B cell (primary cell): ENCODE data around the gene BCL10. TPM values are rescaled to one million over a fixed set of nuclear protein-coding genes. Genes with fewer than 3 reads are reported as not detected.

Experiments
- ATAC-seq: fragments of 200-7000 bp; cut with Tn5 transposase; one replicate; pipeline ENCODE4 v1.10.0; 2021; ENCODE audit warnings: low read depth, mild to moderate bottlenecking, moderate number of reproducible peaks, moderate library complexity
- CTCF ChIA-PET: fragments of 350-600 bp; sonication (Branson Sonifier 250); formaldehyde crosslinking; loops from one replicate; lab custom pipeline; 2021; ENCODE audit warnings: antibody characterized with exemption, inconsistent platforms; lab: Charles Lee
- POLR2A ChIA-PET: fragments of 350-600 bp; sonication (Branson Sonifier 250); formaldehyde crosslinking; loops from one replicate; lab custom pipeline; 2021; ENCODE audit warnings: antibody characterized with exemption; lab: Charles Lee
- DNase-seq: peaks from one replicate; pipeline ENCODE4 v3.0.0; 2013
- H2AFZ ChIP-seq: 2 replicates; pipeline ENCODE4 v1.6.1; 2012; ENCODE audit warnings: mild to moderate bottlenecking, low read depth, low read length; ENCODE audit not compliant: insufficient read depth, poor library complexity, severe bottlenecking
- H3K27ac ChIP-seq, 2 donors: 1 replicate in 1 of 2; 2 replicates in 1 of 2; pipeline ENCODE4 v1.5.1; 2012 to 2013; ENCODE audit warnings: low read length in 2 of 2, mild to moderate bottlenecking in 2 of 2, moderate library complexity in 1 of 2
- H3K27me3 ChIP-seq, 4 experiments: fragments of 200-600 bp in 1 of 4; sonication (generic) in 1 of 4; replicated peaks in 1 of 4; 1 replicate in 2 of 4; 2 replicates in 2 of 4; pipeline versions ENCODE4 v1.6.1 to v1.7.0; 2013 to 2016; ENCODE audit warnings: low read length in 3 of 4, mild to moderate bottlenecking in 2 of 4, mixed read lengths in 1 of 4, moderate library complexity in 1 of 4; ENCODE audit not compliant: insufficient read depth in 4 of 4, control insufficient read depth in 3 of 4; ENCODE audit errors: control extremely low read depth in 1 of 4
- H3K36me3 ChIP-seq, 2 experiments: replicated peaks in 1 of 2; 1 replicate in 1 of 2; 2 replicates in 1 of 2; pipeline versions ENCODE4 v1.6.1 to v1.7.1; 2013; ENCODE audit warnings: low read length in 1 of 2; ENCODE audit not compliant: insufficient read depth in 2 of 2, control insufficient read depth in 1 of 2; ENCODE audit errors: control extremely low read depth in 1 of 2, extremely low read depth in 1 of 2
- H3K4me1 ChIP-seq, 2 donors: fragments of 200-600 bp in 1 of 2; sonication (generic) in 1 of 2; 1 replicate in 1 of 2; 2 replicates in 1 of 2; pipeline versions ENCODE4 v1.5.1 to v1.6.1; 2013 to 2017; ENCODE audit warnings: low read length in 2 of 2; ENCODE audit not compliant: control insufficient read depth in 2 of 2, insufficient read depth in 2 of 2
- H3K4me2 ChIP-seq: replicated peaks from 2 replicates; pipeline ENCODE3; 2012; ENCODE audit warnings: mild to moderate bottlenecking, low read depth, low read length; ENCODE audit not compliant: poor library complexity, severe bottlenecking
- H3K4me3 ChIP-seq, 5 experiments: fragments of 200-600 bp in 1 of 5; sonication (generic) in 1 of 5; 1 replicate in 3 of 5; 2 replicates in 2 of 5; pipeline versions ENCODE4 v1.5.1 to v1.7.0; 2011 to 2016; ENCODE audit warnings: low read length in 4 of 5, mild to moderate bottlenecking in 4 of 5, low read depth in 2 of 5, control low read depth in 1 of 5, moderate library complexity in 1 of 5; ENCODE audit not compliant: insufficient read depth in 1 of 5; ENCODE audit errors: control extremely low read depth in 1 of 5, extremely low read depth in 1 of 5
- H3K79me2 ChIP-seq: fragments of 200-600 bp; sonication (generic); one replicate; pipeline ENCODE4 v1.6.0; 2016; ENCODE audit warnings: low read length; ENCODE audit not compliant: control insufficient read depth, insufficient read depth
- H3K9ac ChIP-seq: fragments of 200-600 bp; sonication (generic); 2 replicates; pipeline ENCODE4 v1.6.1; 2017; ENCODE audit warnings: mild to moderate bottlenecking, low read length, moderate library complexity
- H3K9me3 ChIP-seq, 3 donors: one replicate each; pipeline versions ENCODE4 v1.6.1 to v1.7.1; 2013; ENCODE audit warnings: low read length in 2 of 3; ENCODE audit not compliant: control insufficient read depth in 2 of 3, insufficient read depth in 1 of 3; ENCODE audit errors: control extremely low read depth in 1 of 3
- H4K20me1 ChIP-seq: 2 replicates; pipeline ENCODE4 v1.6.0; 2012; ENCODE audit warnings: mild to moderate bottlenecking, low read length; ENCODE audit not compliant: insufficient read depth, control insufficient read depth, poor library complexity, severe bottlenecking
- H3K27ac Mint-ChIP-seq: one replicate; pipeline ENCODE4 v1.8.0; 2021; ENCODE audit warnings: mixed read lengths
- H3K27me3 Mint-ChIP-seq: one replicate; pipeline ENCODE4 v1.8.0; 2021; ENCODE audit warnings: mixed read lengths
- H3K4me1 Mint-ChIP-seq: one replicate; pipeline ENCODE4 v1.8.0; 2021; ENCODE audit warnings: mixed read lengths
- H3K4me3 Mint-ChIP-seq: one replicate; pipeline ENCODE4 v1.8.0; 2021; ENCODE audit warnings: mixed read lengths
- H3K9me3 Mint-ChIP-seq: one replicate; pipeline ENCODE4 v1.8.0; 2022; ENCODE audit warnings: mixed read lengths; ENCODE audit not compliant: insufficient read depth
- EZH2 ChIP-seq: IDR thresholded peaks from 2 replicates; pipeline ENCODE4 v1.6.1; 2012; ENCODE audit warnings: borderline replicate concordance, low read depth, mild to moderate bottlenecking, moderate library complexity, low read length; ENCODE audit not compliant: insufficient read depth, poor library complexity, severe bottlenecking
- WGBS: methylation state at CpG from one replicate; pipeline ENCODE4 v1.1.5; 2013; ENCODE audit warnings: missing lambda C conversion rate; ENCODE audit not compliant: insufficient coverage; 5-methylcytosine and 5-hydroxymethylcytosine counted together
- intact Hi-C: fragments of 100-400 bp; cut with micrococcal nuclease; formaldehyde crosslinking; loops from one replicate; pipeline ENCODE4 v1.10.0; 2022
- polyA plus RNA-seq: library from polyadenylated mRNA; depleted of rRNA; stranded (reverse); fragments of >200 nt; gene quantifications from 2 replicates; pipeline ENCODE4 v1.2.3, GENCODE V29; 2012
- total RNA-seq, 2 donors: library from RNA; stranded (reverse); fragments of 120-200 nt in 1 of 2; gene quantifications; 1 replicate in 1 of 2; 2 replicates in 1 of 2; pipeline versions ENCODE4 v1.2.3 to v1.2.4, GENCODE V29; 2013 to 2022
- TF ChIP-seq, protein P1 (sequence below): fragments of 200-600 bp; IDR thresholded peaks from one replicate; pipeline ENCODE4 v1.8.0; 2022; ENCODE audit warnings: antibody characterized with exemption, mild to moderate bottlenecking

The BCL10 gene
- total and polyA plus RNA-seq, 2 donors (not counting 1 experiment from before 2014, with no cell fraction given) = 26.2 to 60.5 TPM

DNA sequence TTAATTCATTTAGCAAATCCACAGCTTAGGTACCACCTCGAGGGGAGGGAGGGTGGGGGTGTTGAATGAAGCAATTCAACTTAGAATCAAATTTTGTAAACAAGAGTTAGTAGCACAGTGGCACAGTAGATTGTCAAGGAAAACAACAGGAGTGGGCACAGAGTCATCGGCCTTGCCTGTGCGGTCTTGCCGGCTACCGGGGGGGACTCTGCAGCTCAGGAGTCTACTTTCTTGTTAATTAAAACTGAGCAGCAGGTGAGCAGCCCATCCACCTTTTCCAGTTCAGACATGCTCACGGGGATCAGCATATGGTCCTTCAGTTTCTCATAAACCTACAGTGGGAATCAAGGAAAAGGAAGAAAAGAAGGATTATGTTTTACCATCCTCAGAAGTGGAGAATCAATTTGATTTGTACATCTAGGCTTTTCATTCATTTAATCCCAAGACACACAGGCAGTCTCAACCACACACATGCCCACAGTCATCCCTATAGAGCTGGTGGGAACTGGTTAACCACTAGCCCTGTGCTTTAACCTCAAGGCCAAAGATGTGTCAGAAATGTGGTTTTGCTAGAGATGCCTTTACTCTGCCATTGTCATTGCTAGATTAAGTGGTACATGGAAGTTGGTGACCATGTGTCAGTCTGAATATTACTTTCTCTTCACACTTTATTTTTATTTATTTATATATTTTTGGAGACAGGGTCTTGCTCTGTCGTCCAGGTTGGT lies 45.0 kb upstream of the BCL10 start:
- CTCF ChIA-PET = interaction anchor here (1.2 kb wide), 1 partner anchor 11 kb away, joined by 3 read pairs; no protein-coding TSS in a partner anchor
- H3K27me3 ChIP-seq = no peaks in the 10 kb centered on the region
- intact Hi-C loops = no loop called here
- POLR2A ChIA-PET = no interaction called here
- H3K4me2 ChIP-seq = no peak overlapping the region
- H3K27ac Mint-ChIP-seq = no peak overlapping the region
- H3K9me3 ChIP-seq = no peaks in the 10 kb centered on the region
- no peaks in the 10 kb centered on the region for H4K20me1 ChIP-seq
- H3K9me3 Mint-ChIP-seq = no peaks in the 10 kb centered on the region
- no peak overlapping the region for H3K4me3 ChIP-seq
- ATAC-seq (no peak), DNase-seq (no peak)
- no peak overlapping the region for H3K27ac ChIP-seq
- H3K9ac ChIP-seq = no peak overlapping the region
- no peaks in the 10 kb centered on the region for H3K4me1 ChIP-seq
- H3K27me3 Mint-ChIP-seq = peaks cover 5% of the 10 kb centered on the region
- 93% methylated on average over 5 of the region's 7 CpGs for WGBS
- no peaks in the 10 kb centered on the region for H3K36me3 ChIP-seq
- no peaks in the 10 kb centered on the region for H3K79me2 ChIP-seq
- H2AFZ ChIP-seq = no peak overlapping the region
- H3K4me3 Mint-ChIP-seq = no peak overlapping the region
- no peaks in the 10 kb centered on the region for H3K4me1 Mint-ChIP-seq
- TF ChIP-seq EZH2 = no peak
- TF ChIP-seq, protein P1, sequence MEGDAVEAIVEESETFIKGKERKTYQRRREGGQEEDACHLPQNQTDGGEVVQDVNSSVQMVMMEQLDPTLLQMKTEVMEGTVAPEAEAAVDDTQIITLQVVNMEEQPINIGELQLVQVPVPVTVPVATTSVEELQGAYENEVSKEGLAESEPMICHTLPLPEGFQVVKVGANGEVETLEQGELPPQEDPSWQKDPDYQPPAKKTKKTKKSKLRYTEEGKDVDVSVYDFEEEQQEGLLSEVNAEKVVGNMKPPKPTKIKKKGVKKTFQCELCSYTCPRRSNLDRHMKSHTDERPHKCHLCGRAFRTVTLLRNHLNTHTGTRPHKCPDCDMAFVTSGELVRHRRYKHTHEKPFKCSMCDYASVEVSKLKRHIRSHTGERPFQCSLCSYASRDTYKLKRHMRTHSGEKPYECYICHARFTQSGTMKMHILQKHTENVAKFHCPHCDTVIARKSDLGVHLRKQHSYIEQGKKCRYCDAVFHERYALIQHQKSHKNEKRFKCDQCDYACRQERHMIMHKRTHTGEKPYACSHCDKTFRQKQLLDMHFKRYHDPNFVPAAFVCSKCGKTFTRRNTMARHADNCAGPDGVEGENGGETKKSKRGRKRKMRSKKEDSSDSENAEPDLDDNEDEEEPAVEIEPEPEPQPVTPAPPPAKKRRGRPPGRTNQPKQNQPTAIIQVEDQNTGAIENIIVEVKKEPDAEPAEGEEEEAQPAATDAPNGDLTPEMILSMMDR = no peak

DNA sequence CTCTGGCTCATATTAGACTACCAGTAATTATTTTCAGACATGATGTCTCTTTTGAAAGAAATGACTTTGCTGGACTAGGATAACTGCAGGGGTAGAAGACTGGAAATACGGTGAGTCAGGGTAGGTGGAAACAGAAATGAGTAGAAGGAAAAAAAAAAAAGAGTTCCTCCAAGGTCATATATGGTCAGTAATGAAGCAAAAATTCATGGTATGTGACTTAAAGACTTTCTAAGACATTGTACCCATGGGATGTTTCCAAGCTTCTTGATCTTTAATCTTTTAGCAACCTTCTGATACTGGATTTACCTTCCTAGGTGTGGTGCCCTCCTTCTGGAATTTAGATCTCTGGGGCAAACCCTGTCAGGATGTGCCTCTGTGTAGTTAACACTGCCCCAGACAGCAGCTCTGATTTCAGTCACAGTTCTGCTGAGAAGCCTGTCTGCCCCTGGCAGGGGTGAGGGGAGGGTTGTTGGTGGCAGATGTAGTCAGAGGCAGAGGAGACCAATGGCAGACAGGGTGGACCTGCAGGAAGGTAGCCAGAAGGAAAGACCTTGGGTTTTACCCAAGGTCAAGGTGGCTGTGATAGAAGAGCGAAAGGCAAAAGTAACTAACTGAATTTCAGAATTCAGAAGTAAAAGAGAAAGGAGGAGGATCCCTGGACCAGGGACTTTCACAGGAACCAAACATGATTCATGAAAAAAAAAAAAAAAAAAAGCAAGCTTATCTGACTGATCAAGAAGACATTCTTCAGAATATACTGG lies 44.1 kb upstream of the BCL10 start:
- H3K27me3 Mint-ChIP-seq = peaks cover 5% of the 10 kb centered on the region
- no peak for DNase-seq
- Histone ChIP-seq H3K4me2 (no peak overlapping the region), H2AFZ (no peak overlapping the region), H3K4me1 (no peaks in the 10 kb centered on the region), H3K4me3 (no peak overlapping the region), H3K27ac (no peak overlapping the region), H3K79me2 (no peaks in the 10 kb centered on the region), H4K20me1 (no peaks in the 10 kb centered on the region), H3K9me3 (no peaks in the 10 kb centered on the region), H3K9ac (no peak overlapping the region), H3K36me3 (no peaks in the 10 kb centered on the region), H3K27me3 (no peaks in the 10 kb centered on the region)
- H3K4me3 Mint-ChIP-seq = no peak overlapping the region
- H3K9me3 Mint-ChIP-seq = no peaks in the 10 kb centered on the region
- ChIA-PET CTCF (interaction anchor here (1.2 kb wide), 1 partner anchor 10 kb away, joined by 3 read pairs; no protein-coding TSS in a partner anchor), POLR2A (no interaction called here)
- H3K4me1 Mint-ChIP-seq = no peaks in the 10 kb centered on the region
- no peak overlapping the region for H3K27ac Mint-ChIP-seq
- ATAC-seq = no peak
- intact Hi-C loops = no loop called here
- WGBS = 100% methylated on average over 1 of the region's 2 CpGs
- no peak for TF ChIP-seq EZH2
- TF ChIP-seq, protein P1 = no peak
